GM18868 (cell line): ENCODE results near the gene GPR176.

Experiments
- ATAC-seq: cut with Tn5 transposase; IDR thresholded peaks from one replicate; pipeline ENCODE4 v1.9.1; 2021; ENCODE audit warnings: mild to moderate bottlenecking, moderate library complexity; ENCODE audit not compliant: unreplicated experiment

The GPR176 gene

DNA sequence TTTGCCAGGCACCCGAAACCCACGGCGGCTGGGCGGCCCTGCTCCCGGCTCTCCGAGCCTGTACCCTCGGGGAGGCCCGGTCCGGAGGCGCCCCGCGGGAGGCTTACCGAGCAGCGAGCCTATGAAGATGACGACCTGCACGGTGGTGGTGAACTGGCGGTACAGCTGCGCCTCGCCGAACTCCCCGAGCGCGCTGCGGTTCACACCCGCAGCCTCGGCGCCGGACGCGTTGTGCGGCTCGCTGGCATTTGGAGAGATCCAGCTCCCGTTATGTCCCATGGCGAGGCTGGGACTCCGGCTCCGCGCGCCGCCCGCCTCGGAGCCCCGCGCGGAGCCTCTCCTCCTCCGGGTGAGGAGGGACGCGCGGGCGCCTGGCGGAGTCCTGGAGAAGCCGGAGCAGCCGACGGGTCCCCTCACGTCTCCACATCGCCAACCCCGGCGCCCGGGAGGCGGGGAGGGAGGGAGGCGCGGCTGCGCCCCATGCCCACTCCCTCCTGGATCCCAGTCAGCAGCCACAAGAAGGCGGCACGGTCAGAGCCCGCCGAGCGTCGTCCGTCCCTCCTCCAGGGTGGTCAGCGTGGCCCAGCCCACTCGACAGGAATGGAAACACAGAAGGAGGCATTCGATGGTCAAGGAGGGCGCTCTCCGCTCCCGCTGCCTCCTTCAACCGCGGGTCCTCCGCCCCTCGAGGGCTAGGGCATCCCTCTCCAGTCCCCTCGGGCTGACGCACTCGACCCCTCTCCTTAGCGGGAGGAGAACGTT, at the start of gene GPR176:
Gene GPR176, minus strand, starts transcription at position 519 of the 762 bp plus-strand sequence. Its CDS starts 240 bp downstream, at position 279.
- no peak for ATAC-seq

DNA sequence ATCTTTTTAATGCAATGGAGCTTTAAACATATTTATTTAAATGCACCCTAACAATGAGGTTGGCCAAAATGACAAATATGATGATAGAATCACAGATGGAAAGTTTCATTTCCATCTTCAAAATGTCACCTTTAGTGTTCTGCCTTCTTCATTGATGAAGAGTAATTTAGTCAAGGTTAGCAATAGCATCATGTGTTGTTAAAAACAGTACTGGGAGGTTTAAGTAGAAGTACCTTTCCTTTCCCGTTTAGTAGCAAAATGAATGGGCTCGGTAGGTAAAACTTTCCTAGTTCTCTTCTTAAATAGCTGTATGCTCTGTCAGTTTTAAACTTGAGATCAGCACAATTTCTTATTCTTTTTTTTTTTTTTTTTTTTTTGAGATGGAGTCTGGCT, 48.9 kb upstream of the GPR176 start:
- ATAC-seq, result no peak

GRCh38 chr15:39968273-39969001, 48.4 kb upstream of the GPR176 start:
- ATAC-seq, result no peak

DNA sequence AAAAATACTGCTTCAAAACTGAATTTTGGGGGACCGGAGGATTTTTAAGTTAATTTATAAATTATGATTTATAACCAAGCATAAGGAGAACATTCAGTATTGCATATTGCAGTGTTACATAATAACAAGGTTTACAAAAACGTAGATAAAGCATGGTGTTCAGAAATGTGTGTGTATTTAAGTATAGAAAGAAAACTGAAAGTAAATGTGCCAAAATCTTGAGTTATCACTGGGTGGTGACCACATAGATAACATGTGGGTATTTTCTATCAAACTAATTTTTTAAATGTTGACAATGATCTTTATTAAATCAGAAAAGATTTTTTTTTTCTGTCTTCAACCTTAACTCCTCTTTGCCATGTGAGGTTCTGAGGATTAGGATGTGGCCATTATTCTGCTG, 46.5 kb upstream of the GPR176 start:
- ATAC-seq, result no peak

DNA sequence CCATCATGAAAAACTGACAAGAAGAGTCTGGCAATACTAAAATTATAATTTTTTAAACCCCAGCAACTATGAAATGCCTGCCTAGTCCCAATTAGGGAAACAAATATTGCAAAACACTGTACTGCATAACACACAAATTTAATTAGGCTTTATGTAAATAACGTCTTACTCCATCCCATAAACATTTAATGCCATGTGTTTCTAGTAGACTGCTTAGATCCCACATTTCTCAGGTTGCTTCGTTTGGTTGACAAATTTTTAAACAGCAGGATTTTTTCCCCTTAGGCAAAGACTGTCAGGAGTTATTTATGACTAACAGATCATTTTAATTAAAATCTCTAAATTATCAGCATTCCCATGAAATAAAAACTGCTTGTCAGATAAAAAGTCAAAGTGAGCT, 43.7 kb upstream of the GPR176 start:
- ATAC-seq, result no peak

- no peak for ATAC-seq
Observed at GRCh38 chr15:39961051-39961450, 41.0 kb upstream of the GPR176 start.

GRCh38 chr15:39960411-39960810, 40.3 kb upstream of the GPR176 start:
- ATAC-seq, result no peak

- no peak for ATAC-seq
Observed at GRCh38 chr15:39959411-39959810, 39.3 kb upstream of the GPR176 start.

- no peak for ATAC-seq
Observed at GRCh38 chr15:39957481-39957880, 37.4 kb upstream of the GPR176 start.

- no peak for ATAC-seq
Observed at GRCh38 chr15:39953521-39953920, 33.5 kb upstream of the GPR176 start.

GRCh38 chr15:39951561-39951960, 31.5 kb upstream of the GPR176 start:
- ATAC-seq, result no peak

DNA sequence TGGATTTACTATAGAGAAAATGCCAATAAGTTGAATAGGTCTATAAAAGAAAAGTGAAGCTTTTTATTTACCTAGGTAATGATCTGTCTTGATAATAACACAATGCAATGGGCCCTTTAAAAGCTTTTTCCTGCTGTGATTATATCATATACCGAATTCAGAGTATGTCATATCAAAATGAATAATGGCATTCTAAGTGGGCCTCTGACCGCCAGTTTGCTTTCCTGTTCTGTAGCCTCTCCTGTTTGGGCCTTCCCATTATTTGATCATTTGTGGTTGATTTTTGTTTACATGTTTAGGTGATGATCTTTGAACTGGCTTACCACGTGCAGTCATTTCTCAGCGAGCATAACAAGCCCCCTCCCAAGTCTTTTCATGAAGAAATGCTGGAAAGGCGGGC, 28.8 kb upstream of the GPR176 start:
- no peak for ATAC-seq

DNA sequence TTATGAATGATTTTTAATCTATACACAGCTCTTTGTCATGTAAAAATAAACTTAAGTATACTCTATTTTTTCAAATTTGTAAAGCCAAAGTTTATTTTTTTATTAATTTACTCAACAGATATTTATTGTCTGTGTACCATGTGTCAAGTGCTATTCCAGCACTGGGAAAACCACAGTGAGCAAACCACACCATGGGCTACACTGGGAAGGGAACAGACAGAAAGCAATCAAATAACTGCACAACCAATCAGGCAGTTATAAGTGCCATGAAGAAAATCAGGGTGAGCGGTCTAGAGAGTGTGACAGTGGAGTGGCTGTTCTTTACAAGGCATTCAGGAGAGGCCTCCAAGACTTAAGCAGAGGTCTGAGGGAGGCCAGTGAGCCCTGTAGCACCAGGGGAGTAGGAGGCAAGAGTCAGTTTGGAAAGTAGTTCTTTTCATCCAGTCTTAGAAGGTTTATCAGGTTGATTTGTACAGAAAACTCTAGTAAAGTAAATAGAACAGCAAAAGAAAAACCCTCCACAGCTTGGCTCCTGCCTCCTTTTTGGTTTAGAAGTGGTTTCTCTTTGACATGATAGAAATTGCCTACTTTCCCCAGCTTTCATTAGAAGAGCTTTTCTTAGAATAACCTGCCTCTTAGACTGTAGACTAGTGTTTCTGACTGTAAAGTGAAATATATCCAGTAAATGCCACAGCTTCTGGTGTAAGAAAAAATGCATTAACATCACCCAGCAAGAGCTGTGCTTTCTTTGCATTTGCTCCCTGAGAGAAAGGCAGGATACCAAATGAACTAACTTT, 27.5 kb upstream of the GPR176 start:
- ATAC-seq, result no peak

DNA sequence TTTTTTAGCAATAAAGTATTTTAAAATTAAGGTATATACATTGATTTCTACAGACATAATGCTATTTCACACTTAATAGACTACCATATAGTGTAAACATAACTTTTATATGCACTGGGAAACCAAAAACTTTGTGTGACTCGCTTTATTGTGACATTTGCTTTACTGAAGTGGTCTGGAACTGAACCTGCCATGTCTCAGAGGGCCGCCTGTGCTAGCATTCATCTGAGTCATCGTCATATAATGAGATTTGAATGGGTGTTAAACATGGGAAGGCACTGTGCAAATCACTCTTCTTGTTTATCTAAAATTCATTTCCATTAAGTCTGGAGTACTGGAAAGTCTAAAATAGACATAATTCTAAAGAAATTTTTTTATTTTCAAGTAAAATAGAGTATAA, 26.8 kb upstream of the GPR176 start:
- no peak for ATAC-seq

DNA sequence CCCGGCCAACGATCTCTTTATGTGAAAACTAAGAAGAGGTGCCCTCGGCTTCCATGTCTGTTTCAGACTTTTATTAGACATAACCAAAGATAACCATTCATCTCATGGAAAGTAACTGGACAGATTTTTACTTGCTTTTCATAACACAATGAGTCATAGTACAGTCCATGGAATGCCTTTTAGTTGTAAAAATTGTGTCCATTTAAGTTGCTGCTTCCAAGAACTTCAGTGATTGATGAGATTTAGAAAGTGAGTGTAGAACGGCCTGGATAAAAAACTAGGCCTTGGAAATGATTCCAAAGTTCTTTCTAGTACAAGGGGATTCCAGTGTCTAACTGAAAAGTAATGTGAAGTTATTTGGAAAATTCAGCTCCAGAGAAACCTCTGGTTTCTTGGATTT, 24.7 kb upstream of the GPR176 start:
- no peak for ATAC-seq

- ATAC-seq, result no peak
Observed at GRCh38 chr15:39942753-39943150, 22.7 kb upstream of the GPR176 start.

GRCh38 chr15:39942101-39942752, 22.2 kb upstream of the GPR176 start:
- ATAC-seq, result no peak

GRCh38 chr15:39939487-39940452, 19.7 kb upstream of the GPR176 start:
- peak; percentile 73 for ATAC-seq

- no peak for ATAC-seq
Observed at GRCh38 chr15:39937696-39938095, 17.6 kb upstream of the GPR176 start.

- ATAC-seq, result no peak
Observed at GRCh38 chr15:39936681-39937080, 16.6 kb upstream of the GPR176 start.
